Inflammatory macrophage (primary cell): Measurements from ENCODE around the gene UBR7.
A peak's percentile ranks its signal among the peaks of the same experiment; 100 is the strongest.

Experiments
- DNase-seq, 2 donors: peaks; one replicate each; pipeline ENCODE4 v3.0.0-alpha.2; 2020 to 2022

The UBR7 gene

DNA sequence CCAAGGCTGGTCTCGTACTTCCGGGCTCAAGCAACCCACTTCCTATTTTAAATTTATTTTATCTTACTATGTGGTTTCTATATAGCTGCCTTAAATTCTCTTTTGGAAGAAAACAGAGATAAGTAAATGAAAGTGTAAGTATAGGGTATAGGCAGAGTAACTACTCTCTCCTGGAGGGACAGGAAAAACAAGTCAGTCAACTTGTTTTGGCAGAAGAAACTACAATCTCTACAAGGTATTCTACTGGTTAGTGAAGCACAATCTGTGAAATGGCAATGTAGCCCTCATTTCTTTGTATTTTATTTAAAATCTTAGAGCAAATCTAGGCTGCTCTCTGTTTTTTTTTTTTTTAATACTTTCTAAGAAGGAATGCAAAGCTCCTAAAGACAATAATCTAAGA lies 55.4 kb downstream of the UBR7 start:
- DNase-seq = no peak

DNA sequence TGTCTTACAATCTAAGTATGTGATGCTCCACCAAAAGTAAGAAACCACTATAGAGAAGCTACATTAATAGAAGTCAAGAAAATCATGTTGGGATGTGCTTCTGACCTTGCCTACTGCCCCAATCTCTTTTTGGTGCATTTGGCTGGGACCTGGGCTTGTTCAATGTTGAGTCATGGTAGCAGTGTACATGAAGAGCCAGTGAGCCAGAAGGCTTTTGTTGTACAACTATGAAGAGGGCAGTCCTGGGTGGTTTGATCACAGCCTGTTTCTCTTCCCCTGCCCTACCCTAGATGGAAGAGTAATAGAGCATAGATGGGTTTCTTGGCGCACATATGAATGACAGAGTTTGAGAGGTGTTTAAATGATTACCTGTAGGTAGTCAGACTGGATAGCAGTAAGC lies 56.4 kb downstream of the UBR7 start:
- DNase-seq = no peak

DNA sequence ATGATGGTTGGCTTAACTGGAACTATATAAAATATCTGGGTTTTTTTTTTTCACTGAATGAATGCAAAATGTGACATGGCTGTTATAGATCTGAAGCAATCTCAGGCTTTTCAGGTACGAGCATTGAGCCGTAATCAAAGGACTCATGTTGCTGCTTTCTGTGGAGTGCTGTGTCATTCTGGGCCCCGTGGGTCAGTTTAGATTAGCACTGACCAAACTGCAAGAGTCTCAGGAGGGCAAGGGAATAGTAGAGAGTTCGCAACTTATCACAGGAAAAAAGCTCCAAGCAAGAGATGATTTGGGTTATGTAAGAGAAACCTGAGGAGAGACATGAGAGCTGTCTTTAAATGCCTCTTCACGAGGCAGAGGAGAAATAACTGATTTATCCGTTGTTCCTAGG lies 59.1 kb downstream of the UBR7 start:
- DNase-seq = no peak

DNA sequence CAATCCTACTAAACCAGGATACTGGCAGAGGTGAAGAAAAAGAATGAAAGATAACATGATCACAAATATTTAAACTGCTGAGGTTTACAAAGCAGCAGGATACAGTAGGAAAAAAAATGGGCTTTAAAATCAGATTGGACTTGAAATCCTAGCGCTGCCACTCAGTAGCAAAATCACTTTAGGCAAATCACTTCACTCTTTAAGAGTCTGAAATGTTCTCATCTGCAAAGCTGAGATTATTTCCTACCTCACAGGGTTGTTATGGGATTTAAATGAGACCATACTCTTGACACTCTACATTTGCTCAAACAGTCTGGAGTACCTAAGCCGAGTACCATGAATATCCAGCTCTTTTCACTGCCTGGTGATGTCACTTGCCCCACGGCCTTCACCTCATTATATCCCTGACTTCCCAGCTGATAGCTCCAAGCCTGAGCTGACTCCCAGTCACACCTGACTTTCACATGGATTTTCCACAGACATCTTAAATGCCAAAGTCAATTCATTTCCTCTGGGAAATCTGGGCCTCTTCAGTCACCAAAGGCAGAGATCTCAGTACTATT lies 60.2 kb downstream of the UBR7 start:
- no peak for DNase-seq

DNA sequence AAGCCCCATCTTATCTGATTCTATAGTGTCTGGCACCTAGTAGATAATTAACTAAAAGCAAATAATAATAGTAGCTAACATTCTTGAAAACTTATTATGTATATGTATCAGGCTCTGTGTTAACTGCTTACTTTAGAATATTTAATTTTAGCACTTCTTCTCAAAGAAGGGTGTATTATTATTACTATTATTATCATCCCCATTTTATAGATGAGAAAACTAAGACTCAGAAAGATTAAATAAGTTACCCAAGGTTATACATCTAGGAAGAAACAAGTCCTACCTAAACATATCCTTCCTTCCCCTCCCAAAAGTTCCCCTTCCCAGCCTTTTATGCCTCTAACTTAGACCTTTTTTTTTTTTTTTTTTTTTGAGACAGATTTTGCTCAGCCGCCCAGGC lies 61.4 kb downstream of the UBR7 start:
- no peak for DNase-seq

DNA sequence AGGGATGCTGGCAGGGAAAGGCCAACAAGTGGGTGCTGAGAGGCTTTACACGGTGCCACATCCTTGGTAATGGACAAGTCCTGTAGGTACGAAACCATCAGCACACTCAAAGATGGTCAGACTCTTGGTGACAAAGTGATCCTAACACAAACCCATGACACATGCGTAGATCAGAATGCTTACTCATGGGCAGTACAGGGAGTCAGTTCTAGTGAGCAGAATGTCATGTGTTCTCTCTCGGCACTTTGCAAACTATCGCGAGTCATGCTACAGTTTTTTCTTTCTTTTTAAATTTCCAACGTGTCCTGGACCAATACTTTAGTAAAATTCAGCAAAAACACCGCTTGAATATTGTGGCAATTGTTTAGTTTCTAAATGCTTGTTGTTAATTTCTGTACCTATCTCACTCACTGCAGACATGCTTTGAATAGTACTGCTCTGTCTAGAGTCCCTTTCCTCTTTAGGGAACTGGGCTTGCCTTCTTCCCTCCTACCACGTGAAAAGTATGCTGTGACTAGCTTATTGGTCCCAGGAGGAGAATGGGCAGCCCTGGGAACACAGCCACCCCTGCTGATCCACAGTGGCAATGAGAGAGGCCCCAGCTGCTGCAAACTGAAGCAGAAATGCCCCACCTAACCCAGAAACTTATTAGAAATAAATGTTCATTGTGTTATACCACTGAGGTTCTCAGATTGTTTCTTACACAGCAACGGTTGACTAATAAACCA lies 62.4 kb downstream of the UBR7 start:
- DNase-seq = peak; percentile 40 to 75

DNA sequence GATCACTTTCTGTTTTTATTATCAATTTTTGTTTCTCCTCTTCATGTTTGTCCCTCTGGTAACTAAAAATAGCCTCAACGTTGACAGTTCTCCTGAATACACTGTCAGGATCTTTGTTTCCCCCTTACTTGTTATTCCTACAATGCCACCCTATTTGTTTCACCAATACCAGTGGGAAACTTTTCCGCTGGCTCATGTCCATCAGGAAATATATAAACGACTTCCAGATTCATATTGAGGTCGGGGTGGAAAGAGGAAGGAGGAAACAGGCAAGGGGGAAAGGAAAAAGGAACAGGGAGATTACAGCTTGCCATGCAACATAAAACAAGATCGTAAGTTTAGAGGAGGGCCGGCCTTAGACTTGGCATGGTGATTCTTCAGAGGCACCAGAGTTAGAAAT lies 64.1 kb downstream of the UBR7 start:
- peak in 1 of 2 donors; percentile 7 for DNase-seq

DNA sequence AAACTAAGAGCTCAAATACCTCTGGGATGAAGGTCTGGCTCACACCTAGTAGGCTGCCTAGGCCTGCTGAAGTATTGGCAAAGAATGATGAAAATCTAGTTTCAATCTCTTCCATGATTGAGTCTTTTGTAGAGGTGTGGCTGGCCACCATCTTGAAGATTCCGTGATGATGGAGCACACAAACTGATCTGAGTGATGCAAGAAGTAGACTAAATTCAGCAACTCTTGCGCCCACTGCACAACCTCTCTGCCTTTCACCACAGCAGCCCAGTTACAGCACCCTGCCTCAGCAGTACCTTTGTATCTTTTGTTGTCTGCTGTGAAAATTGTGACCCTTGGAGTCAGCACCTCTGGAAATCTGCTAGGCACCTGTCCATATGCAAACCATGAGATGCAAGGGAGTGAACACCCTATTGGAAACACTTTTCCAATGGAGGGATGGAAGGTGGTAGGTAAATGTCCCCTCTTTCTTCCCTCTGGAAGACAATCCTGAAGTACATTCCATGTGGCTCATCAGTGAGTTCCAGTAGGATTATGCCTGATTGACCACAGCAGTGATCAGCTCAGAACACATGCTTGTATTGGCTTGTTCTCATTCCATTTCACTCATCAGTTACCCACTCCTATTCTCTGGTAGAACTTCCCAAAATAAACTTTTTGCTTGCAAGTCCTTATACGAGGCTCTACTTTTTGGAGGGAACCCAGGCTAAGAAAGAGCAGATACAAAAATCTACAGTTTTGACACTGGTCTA lies 67.2 kb downstream of the UBR7 start:
- no peak for DNase-seq

DNA sequence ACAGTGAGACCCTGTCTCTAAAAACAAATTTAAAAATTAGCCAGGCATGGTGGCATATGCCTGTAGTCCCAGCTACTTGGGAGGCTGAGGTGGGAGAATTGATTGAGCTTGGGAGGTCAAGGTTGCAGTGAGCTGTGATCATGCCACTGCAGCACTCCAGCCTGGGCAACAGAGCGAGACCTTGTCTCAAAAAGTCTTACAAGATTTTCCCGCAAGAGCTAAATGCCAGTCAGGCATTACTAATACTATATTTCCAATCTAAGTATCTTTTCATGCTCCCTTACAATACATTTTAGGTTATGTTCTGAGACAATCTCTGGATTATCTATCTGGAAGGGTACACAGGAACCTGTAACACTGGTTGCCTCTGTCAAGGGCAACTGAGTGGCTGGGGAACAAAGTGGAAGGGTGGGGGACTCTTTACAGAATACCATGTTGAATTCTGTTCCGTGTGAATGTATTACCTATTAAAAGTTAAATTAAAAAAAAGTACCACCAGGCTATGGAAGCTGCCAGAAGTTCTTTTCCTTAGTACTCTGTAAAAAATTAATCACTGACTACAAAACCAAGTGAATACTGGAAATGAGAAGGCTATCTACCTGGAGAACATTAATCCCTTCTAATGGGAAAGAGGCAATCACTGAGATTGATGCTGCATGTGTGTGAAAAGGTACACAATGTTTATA lies 69.1 kb downstream of the UBR7 start:
- DNase-seq = no peak
